Measurements from ENCODE around the gene TRABD2A.
"Not testable (repeated sequence)": the region's sequence is repeated elsewhere in the genome, so short reads cannot be mapped to it uniquely, and the experiment has no call there.

TRABD2A gene

DNA sequence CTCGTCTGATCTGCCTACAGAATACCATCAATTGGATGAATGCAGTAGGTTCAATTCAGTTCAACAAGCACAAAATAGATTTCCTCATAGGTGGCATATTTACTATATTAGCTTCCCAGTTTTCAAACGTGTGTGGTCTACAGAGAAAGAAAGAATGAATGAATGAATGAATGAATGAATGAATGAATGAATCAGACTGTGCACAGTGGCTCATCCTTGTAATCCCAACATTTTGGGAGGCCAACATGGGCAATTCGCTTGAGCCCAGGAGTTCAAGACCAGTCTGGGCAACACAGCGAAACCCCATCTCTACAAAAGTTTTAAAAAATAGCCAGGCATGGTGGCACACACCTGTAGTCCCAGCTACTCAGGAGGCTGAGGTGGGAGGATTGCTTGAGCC, 94.9 kb downstream of the TRABD2A start:
- no peak overlapping the region for H3K27ac ChIP-seq
- TF ChIP-seq ZFX (IDR thresholded peaks at IDR 0.05; ENCODE audit: borderline replicate concordance), result no peak
- TF ChIP-seq, protein P1, sequence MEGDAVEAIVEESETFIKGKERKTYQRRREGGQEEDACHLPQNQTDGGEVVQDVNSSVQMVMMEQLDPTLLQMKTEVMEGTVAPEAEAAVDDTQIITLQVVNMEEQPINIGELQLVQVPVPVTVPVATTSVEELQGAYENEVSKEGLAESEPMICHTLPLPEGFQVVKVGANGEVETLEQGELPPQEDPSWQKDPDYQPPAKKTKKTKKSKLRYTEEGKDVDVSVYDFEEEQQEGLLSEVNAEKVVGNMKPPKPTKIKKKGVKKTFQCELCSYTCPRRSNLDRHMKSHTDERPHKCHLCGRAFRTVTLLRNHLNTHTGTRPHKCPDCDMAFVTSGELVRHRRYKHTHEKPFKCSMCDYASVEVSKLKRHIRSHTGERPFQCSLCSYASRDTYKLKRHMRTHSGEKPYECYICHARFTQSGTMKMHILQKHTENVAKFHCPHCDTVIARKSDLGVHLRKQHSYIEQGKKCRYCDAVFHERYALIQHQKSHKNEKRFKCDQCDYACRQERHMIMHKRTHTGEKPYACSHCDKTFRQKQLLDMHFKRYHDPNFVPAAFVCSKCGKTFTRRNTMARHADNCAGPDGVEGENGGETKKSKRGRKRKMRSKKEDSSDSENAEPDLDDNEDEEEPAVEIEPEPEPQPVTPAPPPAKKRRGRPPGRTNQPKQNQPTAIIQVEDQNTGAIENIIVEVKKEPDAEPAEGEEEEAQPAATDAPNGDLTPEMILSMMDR (IDR thresholded peaks at IDR 0.05), result no peak

DNA sequence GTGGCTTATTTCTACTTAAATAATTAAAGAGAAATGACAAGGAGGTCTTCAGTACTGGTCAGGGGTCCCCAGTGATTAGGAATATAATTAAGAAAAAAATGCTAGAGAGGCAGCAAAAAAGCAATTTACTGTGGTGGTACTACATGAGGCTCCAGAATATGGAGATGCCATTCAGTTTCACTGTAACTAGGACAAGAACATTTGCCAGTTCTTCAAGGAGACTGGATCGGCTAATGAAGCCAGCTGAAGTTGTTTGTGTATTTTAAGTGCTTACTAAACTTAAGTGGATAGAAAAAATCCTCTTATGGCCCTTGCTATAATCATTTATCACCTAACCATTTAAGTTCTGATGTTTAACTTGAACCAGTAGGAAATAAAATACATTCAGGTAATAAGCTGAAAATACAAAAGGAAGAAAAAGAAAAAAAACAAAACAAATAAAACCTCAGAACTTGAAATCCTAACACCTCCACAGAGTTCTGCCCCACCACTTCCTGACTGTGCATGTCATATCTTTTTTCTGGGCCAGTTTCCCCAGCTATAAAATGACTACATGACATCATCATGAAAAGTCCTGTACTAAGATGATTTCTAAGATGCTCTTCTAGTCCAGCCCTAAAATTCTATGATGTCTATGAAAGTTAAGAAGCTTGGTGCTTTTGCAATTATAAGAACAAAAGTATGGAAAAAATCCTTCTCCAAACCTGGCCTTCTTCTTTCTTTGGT, 98.0 kb downstream of the TRABD2A start:
- TF ChIP-seq, protein P1 (IDR thresholded peaks at IDR 0.05), result no peak
- TF ChIP-seq ZFX (IDR thresholded peaks at IDR 0.05; ENCODE audit: borderline replicate concordance), result no peak
- no peak overlapping the region for H3K27ac ChIP-seq

DNA sequence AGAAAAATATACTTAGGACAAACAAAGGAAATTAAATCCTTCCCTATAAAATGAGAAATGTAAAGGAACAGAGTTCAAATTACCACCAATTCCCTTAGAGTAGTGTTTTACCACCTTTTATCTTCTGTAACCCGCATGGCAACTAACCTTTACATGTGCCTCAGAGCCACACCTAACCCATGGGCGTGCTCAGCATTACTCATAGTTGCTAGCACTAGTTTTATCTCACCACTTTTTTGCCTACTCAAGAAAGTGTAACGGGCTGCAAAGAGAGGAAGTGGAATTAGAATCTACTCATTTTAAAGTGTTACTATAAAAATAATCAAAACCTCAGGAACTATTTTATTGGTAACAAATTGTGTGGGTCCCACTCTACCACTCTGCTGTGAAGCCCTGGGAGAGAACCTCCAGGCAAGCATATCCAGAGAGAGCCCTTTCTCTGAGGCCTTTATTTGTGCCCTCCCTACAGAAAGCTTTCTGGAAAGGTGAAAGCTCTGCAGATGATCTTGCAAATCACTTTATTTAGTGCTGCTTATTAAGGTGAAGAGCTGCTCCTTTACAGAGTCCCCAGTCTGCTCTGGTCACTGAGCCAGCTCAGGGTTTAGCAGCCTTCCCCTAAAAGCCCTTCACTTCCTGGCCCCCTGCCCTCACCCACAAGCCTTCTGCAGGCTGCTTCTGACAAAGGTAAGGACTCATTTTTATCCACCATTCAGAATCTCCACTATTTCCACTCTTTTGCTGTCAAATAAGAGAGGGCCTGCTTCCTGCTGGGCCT, 98.8 kb downstream of the TRABD2A start:
- no peak overlapping the region for H3K27ac ChIP-seq
- TF ChIP-seq ZFX (IDR thresholded peaks at IDR 0.05; ENCODE audit: borderline replicate concordance), result no peak
- TF ChIP-seq, protein P1 (IDR thresholded peaks at IDR 0.05), result no peak

DNA sequence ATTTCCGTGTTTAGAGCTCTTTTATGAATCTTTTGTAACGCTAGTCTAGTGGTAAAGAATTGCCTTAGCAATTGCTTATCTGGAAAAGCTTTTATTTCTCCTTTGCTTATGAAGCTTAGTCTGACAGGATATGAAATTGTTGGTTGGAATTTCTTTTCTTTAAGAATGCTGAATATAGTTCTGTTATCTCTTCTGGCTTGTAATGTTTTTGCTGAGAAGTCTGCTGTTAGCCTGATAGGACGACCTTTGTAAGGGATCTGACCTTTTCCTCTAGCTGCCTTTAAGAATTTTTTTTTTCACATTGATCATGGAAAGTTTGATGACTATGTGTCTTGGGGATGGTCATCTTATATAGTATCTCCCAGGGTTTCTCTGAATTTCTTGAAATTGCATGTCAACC, 101.1 kb downstream of the TRABD2A start:
- no peak overlapping the region for H3K27ac ChIP-seq
- TF ChIP-seq, protein P1 (IDR thresholded peaks at IDR 0.05), result no peak
- no peak for TF ChIP-seq ZFX (IDR thresholded peaks at IDR 0.05; ENCODE audit: borderline replicate concordance)

DNA sequence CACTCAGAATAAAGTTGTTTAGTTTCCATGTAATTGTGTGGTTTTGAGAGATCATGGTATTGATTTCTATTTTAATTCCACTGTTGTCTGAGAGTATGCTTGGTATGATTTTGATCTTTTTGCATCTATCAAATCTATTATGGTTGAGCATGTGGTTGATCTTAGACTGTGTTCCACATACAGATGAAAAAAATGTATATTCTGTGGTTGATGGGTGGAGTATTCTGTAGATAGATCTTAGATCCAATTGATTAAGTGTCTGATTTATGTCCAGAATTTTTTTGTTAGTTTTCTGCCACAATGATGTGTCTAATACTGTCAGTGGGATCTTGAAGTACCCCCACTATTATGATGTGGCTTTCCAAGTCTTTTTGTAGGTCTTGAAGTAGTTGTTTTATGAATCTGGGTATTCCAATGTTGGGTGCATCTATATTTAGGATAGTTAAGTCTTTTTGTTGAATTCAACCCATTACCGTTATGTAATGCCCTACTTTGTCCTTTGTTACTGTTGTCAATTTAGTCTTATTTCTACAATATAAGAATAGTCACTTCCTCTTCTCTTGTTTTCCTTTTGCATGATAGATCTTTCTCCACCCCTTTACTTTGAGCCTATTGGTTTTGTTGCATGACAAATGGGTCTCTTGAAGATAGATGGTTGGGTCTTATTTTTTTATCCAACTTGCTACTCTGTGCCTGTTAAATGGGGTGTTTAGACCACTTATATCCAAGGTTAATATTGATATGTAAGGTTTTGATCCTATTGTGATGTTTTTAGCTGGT, 101.8 kb downstream of the TRABD2A start:
- TF ChIP-seq ZFX (IDR thresholded peaks at IDR 0.05; ENCODE audit: borderline replicate concordance), result no peak
- TF ChIP-seq, protein P1 (IDR thresholded peaks at IDR 0.05), result no peak

DNA sequence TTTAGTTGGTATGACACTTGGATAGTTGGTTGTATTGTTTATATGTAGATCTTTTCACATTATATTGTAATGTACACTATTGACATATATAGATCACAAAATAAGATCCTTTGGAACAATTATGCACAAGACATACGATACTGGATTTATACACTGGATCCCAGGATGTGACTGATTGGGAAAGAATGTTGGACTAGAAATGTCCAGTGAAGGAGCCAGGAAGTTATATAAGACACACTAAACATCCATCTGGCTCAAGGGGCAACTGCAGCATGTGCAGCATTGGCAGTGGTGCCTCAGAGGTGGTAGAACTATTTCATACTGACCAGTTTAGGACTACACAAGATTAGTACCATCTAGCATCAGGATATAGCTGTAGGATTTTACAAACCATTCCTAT, 104.9 kb downstream of the TRABD2A start:
- H3K27ac ChIP-seq, result no peak overlapping the region
- TF ChIP-seq ZFX (IDR thresholded peaks at IDR 0.05; ENCODE audit: borderline replicate concordance), result no peak
- TF ChIP-seq, protein P1 (IDR thresholded peaks at IDR 0.05), result no peak

More for the DNA sequence above, 101.8 kb downstream of the TRABD2A start:
- no peak overlapping the region for H3K27ac ChIP-seq

DNA sequence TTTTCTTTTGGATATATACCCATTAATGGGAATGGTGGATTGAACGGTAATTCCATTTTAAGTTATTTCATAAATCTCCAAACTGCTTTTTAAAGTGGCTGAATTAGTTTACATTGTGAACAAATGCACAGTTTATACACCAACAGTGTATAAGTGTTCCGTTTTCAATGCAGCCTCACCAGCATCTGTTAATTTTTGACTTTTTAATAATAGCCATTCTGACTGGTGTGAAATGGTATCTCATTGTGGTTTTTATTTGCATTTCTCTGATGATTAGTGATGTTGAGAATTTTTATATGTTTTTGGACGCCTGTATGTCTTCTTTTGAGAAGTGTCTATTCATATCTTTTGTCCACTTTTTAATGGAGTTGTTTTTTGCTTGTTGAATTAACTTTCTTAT, 107.3 kb downstream of the TRABD2A start:
- not testable (repeated sequence) for H3K27ac ChIP-seq

Measured in 22Rv1 (cell line).